ENCODE measurements around the gene ATXN1. TPM values are rescaled to one million over a fixed set of nuclear protein-coding genes. Genes with fewer than 3 reads are reported as not detected.

ATXN1 gene
- total RNA-seq, 1 experiment from 2014 or later, result 8.1 TPM

DNA sequence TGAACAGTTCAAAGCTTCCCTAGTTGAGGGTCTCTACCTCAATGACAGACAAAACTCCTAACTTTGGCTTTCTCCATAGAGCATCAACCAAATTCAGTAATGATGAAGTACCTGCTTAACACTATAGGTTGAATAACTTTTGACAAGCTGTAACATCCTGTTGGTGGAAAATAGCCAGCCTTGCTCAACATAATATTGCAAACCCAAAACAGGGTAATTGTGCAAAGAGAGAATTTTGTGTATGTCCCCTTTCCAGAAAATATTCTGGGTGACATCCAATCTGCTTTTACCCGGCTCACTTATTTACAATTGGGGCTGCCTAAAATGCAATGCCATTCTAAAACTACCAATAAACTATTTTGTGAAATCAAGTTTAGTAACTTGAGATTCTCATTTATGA is 72.8 kb downstream of the ATXN1 start:
- no peak for ATAC-seq
- H3K4me1 Mint-ChIP-seq, result peaks cover 8% of the 10 kb centered on the region
- no peak overlapping the region for H3K27ac Mint-ChIP-seq
- H3K4me3 Mint-ChIP-seq, result no peak overlapping the region
- H3K9me3 Mint-ChIP-seq, result no peaks in the 10 kb centered on the region
- H3K36me3 Mint-ChIP-seq, result no peaks in the 10 kb centered on the region
- no peak for TF ChIP-seq SP1 (CRISPR knock-in tag; conservative IDR thresholded peaks at IDR 0.05)
- H3K27me3 Mint-ChIP-seq (ENCODE audit: low read depth), result no peaks in the 10 kb centered on the region
- POLR2A ChIA-PET, result interaction anchor here (1.3 kb wide), 1 partner anchor 11 kb away, joined by 6 read pairs; no protein-coding TSS in a partner anchor
- no peak for DNase-seq (ENCODE audit: low spot score)
- CTCF ChIA-PET, result interaction anchor here (1.2 kb wide), 1 partner anchor 74 kb away, joined by 5 read pairs; no protein-coding TSS in a partner anchor

DNA sequence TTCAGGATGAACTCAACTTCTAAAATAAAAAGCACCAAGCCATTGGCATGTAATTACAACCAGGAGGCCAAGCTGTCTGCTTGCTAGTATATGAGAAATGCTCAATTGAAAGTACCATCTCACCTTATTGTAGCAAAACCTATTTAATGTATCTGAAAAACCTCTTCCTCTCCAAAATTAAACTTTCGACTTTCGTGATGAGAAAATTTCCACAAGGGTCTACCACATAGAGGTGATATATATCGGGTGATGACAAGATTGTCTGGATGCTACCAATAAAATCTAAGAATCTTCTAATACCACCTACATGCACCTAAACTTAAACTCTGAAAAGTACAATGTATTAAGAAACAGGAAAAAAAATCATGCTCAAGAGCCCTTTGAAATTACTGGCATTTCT is 74.2 kb downstream of the ATXN1 start:
- TF ChIP-seq EMX1 (CRISPR knock-in tag; IDR thresholded peaks at IDR 0.05), result no peak
- TF ChIP-seq, protein P1, sequence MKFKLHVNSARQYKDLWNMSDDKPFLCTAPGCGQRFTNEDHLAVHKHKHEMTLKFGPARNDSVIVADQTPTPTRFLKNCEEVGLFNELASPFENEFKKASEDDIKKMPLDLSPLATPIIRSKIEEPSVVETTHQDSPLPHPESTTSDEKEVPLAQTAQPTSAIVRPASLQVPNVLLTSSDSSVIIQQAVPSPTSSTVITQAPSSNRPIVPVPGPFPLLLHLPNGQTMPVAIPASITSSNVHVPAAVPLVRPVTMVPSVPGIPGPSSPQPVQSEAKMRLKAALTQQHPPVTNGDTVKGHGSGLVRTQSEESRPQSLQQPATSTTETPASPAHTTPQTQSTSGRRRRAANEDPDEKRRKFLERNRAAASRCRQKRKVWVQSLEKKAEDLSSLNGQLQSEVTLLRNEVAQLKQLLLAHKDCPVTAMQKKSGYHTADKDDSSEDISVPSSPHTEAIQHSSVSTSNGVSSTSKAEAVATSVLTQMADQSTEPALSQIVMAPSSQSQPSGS (CRISPR knock-in tag; IDR thresholded peaks at IDR 0.05; ENCODE audit: borderline replicate concordance, low read depth), result no peak
- POLR2A ChIA-PET, result no interaction called here
- CTCF ChIA-PET, result interaction anchor here (1.2 kb wide), 1 partner anchor 76 kb away, joined by 5 read pairs; no protein-coding TSS in a partner anchor
- H3K4me1 Mint-ChIP-seq, result peaks cover 8% of the 10 kb centered on the region
- no peak for DNase-seq (ENCODE audit: low spot score)
- H3K4me3 Mint-ChIP-seq, result no peak overlapping the region
- no peaks in the 10 kb centered on the region for H3K36me3 Mint-ChIP-seq
- H3K9me3 Mint-ChIP-seq, result no peaks in the 10 kb centered on the region
- H3K27me3 Mint-ChIP-seq (ENCODE audit: low read depth), result no peaks in the 10 kb centered on the region
- no peak for ATAC-seq
- no peak overlapping the region for H3K27ac Mint-ChIP-seq

DNA sequence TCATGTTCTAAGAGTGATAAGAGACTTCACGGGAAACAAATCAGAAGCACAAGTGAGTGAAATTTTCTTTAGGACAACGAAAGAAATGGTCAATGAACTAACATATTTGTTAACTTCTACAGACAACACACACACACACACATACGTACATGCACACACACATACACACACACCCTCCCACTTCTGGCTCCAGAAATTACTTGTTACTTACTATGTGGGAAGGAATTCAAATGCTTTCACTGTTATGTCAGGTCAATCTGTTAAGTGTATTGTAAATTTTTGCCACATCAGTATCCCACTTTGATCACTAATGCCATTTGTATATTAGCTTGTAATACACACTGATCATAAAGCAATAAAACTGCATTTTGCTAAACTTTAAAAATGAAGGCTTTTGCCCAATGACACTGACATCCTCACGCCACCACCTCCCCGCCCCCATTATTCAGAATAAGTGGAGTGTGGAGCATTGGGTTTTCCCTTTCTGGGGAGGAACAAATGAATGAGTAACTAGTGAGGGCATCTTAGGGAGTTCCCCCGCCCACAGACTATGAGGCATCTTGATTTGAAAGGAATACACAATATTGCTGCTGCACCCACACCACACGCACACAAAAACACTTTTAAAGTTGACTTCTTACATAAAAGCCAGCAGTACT is 76.2 kb downstream of the ATXN1 start:
- no peaks in the 10 kb centered on the region for H3K9me3 Mint-ChIP-seq
- no peak overlapping the region for H3K4me3 Mint-ChIP-seq
- ChIA-PET CTCF (no interaction called here), POLR2A (no interaction called here)
- H3K4me1 Mint-ChIP-seq, result peaks cover 5% of the 10 kb centered on the region
- no peaks in the 10 kb centered on the region for H3K36me3 Mint-ChIP-seq
- ATAC-seq, result no peak
- no peaks in the 10 kb centered on the region for H3K27me3 Mint-ChIP-seq (ENCODE audit: low read depth)
- H3K27ac Mint-ChIP-seq, result no peak overlapping the region
- no peak for TF ChIP-seq FOXJ3 (CRISPR knock-in tag; IDR thresholded peaks at IDR 0.05; ENCODE audit: borderline replicate concordance)
- TF ChIP-seq KAT7 (CRISPR knock-in tag; IDR thresholded peaks at IDR 0.05; ENCODE audit: borderline replicate concordance), result no peak
- no peak for TF ChIP-seq RELA (CRISPR knock-in tag; IDR thresholded peaks at IDR 0.05; ENCODE audit: borderline replicate concordance)
- no peak for TF ChIP-seq NFATC4 (CRISPR knock-in tag; IDR thresholded peaks at IDR 0.05)
- TF ChIP-seq, protein P2, sequence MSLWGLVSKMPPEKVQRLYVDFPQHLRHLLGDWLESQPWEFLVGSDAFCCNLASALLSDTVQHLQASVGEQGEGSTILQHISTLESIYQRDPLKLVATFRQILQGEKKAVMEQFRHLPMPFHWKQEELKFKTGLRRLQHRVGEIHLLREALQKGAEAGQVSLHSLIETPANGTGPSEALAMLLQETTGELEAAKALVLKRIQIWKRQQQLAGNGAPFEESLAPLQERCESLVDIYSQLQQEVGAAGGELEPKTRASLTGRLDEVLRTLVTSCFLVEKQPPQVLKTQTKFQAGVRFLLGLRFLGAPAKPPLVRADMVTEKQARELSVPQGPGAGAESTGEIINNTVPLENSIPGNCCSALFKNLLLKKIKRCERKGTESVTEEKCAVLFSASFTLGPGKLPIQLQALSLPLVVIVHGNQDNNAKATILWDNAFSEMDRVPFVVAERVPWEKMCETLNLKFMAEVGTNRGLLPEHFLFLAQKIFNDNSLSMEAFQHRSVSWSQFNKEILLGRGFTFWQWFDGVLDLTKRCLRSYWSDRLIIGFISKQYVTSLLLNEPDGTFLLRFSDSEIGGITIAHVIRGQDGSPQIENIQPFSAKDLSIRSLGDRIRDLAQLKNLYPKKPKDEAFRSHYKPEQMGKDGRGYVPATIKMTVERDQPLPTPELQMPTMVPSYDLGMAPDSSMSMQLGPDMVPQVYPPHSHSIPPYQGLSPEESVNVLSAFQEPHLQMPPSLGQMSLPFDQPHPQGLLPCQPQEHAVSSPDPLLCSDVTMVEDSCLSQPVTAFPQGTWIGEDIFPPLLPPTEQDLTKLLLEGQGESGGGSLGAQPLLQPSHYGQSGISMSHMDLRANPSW (CRISPR knock-in tag; conservative IDR thresholded peaks at IDR 0.05; ENCODE audit: low read depth), result no peak
- TF ChIP-seq, protein P3, sequence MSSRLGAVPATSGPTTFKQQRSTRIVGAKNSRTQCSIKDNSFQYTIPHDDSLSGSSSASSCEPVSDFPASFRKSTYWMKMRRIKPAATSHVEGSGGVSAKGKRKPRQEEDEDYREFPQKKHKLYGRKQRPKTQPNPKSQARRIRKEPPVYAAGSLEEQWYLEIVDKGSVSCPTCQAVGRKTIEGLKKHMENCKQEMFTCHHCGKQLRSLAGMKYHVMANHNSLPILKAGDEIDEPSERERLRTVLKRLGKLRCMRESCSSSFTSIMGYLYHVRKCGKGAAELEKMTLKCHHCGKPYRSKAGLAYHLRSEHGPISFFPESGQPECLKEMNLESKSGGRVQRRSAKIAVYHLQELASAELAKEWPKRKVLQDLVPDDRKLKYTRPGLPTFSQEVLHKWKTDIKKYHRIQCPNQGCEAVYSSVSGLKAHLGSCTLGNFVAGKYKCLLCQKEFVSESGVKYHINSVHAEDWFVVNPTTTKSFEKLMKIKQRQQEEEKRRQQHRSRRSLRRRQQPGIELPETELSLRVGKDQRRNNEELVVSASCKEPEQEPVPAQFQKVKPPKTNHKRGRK (CRISPR knock-in tag; IDR thresholded peaks at IDR 0.05; ENCODE audit: borderline replicate concordance), result no peak
- TF ChIP-seq, protein P4, sequence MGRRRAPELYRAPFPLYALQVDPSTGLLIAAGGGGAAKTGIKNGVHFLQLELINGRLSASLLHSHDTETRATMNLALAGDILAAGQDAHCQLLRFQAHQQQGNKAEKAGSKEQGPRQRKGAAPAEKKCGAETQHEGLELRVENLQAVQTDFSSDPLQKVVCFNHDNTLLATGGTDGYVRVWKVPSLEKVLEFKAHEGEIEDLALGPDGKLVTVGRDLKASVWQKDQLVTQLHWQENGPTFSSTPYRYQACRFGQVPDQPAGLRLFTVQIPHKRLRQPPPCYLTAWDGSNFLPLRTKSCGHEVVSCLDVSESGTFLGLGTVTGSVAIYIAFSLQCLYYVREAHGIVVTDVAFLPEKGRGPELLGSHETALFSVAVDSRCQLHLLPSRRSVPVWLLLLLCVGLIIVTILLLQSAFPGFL (CRISPR knock-in tag; IDR thresholded peaks at IDR 0.05; ENCODE audit: borderline replicate concordance), result no peak
- no peak for TF ChIP-seq ZNF317 (CRISPR knock-in tag; IDR thresholded peaks at IDR 0.05; ENCODE audit: borderline replicate concordance, low read depth)
- TF ChIP-seq ZNF671 (CRISPR knock-in tag; IDR thresholded peaks at IDR 0.05), result no peak
- TF ChIP-seq JAZF1 (CRISPR knock-in tag; IDR thresholded peaks at IDR 0.05), result no peak
- no peak for TF ChIP-seq TEAD4 (CRISPR knock-in tag; IDR thresholded peaks at IDR 0.05)
- no peak for DNase-seq (ENCODE audit: low spot score)

All from WTC11 (cell line).